HG03457 (cell line): Measurements from ENCODE around the gene KLHL28.

Experiments used
- ATAC-seq: cut with Tn5 transposase; IDR thresholded peaks from one replicate; pipeline ENCODE4 v1.9.1; 2021; ENCODE audit warnings: moderate number of reproducible peaks; ENCODE audit not compliant: unreplicated experiment

The KLHL28 gene

GRCh38 chr14:44961151-44961553 lies 595 bp downstream of the KLHL28 start:
- no peak for ATAC-seq

- ATAC-seq: no peak
These were observed 1.1 kb downstream of the KLHL28 start for GRCh38 chr14:44960646-44961045.

- no peak for ATAC-seq
These were observed 1.6 kb downstream of the KLHL28 start for GRCh38 chr14:44960146-44960545.

- no peak for ATAC-seq
These were observed 2.2 kb downstream of the KLHL28 start for GRCh38 chr14:44959538-44959937.

- no peak for ATAC-seq
These were observed 4.9 kb downstream of the KLHL28 start for GRCh38 chr14:44956866-44957265.

GRCh38 chr14:44955528-44955927 lies 6.2 kb downstream of the KLHL28 start:
- ATAC-seq: no peak

GRCh38 chr14:44954750-44955149 lies 7.0 kb downstream of the KLHL28 start:
- ATAC-seq: no peak

GRCh38 chr14:44952391-44953110 lies 9.2 kb downstream of the KLHL28 start:
- ATAC-seq: no peak

GRCh38 chr14:44951051-44951450 lies 10.7 kb downstream of the KLHL28 start:
- no peak for ATAC-seq

GRCh38 chr14:44945264-44945663 lies 16.5 kb downstream of the KLHL28 start:
- ATAC-seq: no peak

GRCh38 chr14:44944107-44944506 lies 17.6 kb downstream of the KLHL28 start:
- no peak for ATAC-seq

- ATAC-seq: no peak
These were observed 19.3 kb downstream of the KLHL28 start for GRCh38 chr14:44942436-44942835.

- no peak for ATAC-seq
These were observed 20.2 kb downstream of the KLHL28 start for GRCh38 chr14:44941591-44941990.

- ATAC-seq: no peak
These were observed 20.8 kb downstream of the KLHL28 start for GRCh38 chr14:44940944-44941343.

- no peak for ATAC-seq
These were observed 21.5 kb downstream of the KLHL28 start for GRCh38 chr14:44940211-44940610.

GRCh38 chr14:44937547-44937946 lies 24.2 kb downstream of the KLHL28 start:
- no peak for ATAC-seq

GRCh38 chr14:44935155-44935554 lies 26.6 kb downstream of the KLHL28 start:
- ATAC-seq: no peak

GRCh38 chr14:44928793-44929192 lies 33.0 kb downstream of the KLHL28 start:
- ATAC-seq: no peak

GRCh38 chr14:44914849-44915248 lies 46.9 kb downstream of the KLHL28 start:
- ATAC-seq: no peak

- ATAC-seq: no peak
These were observed 49.5 kb downstream of the KLHL28 start for GRCh38 chr14:44912041-44912869.

GRCh38 chr14:44910821-44911220 lies 50.9 kb downstream of the KLHL28 start:
- ATAC-seq: no peak

- ATAC-seq: no peak
These were observed 60.1 kb downstream of the KLHL28 start for GRCh38 chr14:44901696-44902095.
